ENCODE measurements around the gene HRH2.
A peak's percentile ranks its signal among the peaks of the same experiment; 100 is the strongest.

Gene HRH2

DNA sequence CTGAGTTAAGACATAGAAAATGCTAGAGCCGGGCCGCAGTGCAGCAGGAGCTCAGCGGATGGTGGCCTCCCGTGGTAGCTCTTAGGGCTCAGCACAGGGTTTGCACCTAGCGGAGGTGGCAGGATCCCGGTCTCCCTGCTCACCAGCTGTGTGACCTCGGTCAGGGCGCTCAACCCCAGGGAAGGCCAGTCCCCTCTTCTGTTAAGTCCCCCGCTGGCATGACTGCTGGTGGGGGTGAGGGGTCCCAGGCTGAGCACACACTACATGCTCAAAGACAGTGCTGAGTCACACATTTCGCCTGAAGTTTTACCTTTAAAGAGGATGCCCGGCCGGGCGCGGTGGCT lies 39.0 kb downstream of the HRH2 start:
- Histone ChIP-seq H3K9ac (ENCODE audit: low read length) (no peak overlapping the region), H2AFZ (ENCODE audit: low read depth, low read length) (0 out of 2 replicates have a peak overlapping the region, but pooled peaks have one; percentile 74), H3K9me3 (ENCODE audit: insufficient read depth, low read length) (no peaks in the 10 kb centered on the region), H4K20me1 (ENCODE audit: insufficient read depth, low read length) (no peaks in the 10 kb centered on the region), H3K27ac (ENCODE audit: low read length) (no peak overlapping the region), H3K4me1 (ENCODE audit: low read length) (no peaks in the 10 kb centered on the region), H3K27me3 (ENCODE audit: low read depth, low read length) (peaks cover 7% of the 10 kb centered on the region; the same call in 1 of the 2 replicates), H3K79me2 (ENCODE audit: low read length) (no peaks in the 10 kb centered on the region), H3K4me3 (ENCODE audit: low read length) (no peak overlapping the region), H3K36me3 (replicated peaks; ENCODE audit: low read depth, low read length) (no peaks in the 10 kb centered on the region), H3K4me2 (ENCODE audit: low read length) (no peak overlapping the region)
- TF ChIP-seq, protein P1, sequence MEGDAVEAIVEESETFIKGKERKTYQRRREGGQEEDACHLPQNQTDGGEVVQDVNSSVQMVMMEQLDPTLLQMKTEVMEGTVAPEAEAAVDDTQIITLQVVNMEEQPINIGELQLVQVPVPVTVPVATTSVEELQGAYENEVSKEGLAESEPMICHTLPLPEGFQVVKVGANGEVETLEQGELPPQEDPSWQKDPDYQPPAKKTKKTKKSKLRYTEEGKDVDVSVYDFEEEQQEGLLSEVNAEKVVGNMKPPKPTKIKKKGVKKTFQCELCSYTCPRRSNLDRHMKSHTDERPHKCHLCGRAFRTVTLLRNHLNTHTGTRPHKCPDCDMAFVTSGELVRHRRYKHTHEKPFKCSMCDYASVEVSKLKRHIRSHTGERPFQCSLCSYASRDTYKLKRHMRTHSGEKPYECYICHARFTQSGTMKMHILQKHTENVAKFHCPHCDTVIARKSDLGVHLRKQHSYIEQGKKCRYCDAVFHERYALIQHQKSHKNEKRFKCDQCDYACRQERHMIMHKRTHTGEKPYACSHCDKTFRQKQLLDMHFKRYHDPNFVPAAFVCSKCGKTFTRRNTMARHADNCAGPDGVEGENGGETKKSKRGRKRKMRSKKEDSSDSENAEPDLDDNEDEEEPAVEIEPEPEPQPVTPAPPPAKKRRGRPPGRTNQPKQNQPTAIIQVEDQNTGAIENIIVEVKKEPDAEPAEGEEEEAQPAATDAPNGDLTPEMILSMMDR (IDR thresholded peaks at IDR 0.05; ENCODE audit: low read depth, low read length): no peak
- no peak for TF ChIP-seq EZH2phosphoT487 (IDR thresholded peaks at IDR 0.05; ENCODE audit: low read depth)

- H3K4me3 ChIP-seq (ENCODE audit: low read length): no peak overlapping the region
- no peak overlapping the region for H3K9ac ChIP-seq (ENCODE audit: low read length)
- H3K27ac ChIP-seq (ENCODE audit: low read length): no peak overlapping the region
- no peak overlapping the region for H3K4me2 ChIP-seq (ENCODE audit: low read length)
- H3K27me3 ChIP-seq (ENCODE audit: low read depth, low read length): peaks cover 9% of the 10 kb centered on the region; the same call in 1 of the 2 replicates
- TF ChIP-seq, protein P1 (IDR thresholded peaks at IDR 0.05; ENCODE audit: low read depth, low read length): no peak
- no peak for TF ChIP-seq EZH2phosphoT487 (IDR thresholded peaks at IDR 0.05; ENCODE audit: low read depth)
- H2AFZ ChIP-seq (ENCODE audit: low read depth, low read length): no peak overlapping the region
- no peaks in the 10 kb centered on the region for H3K79me2 ChIP-seq (ENCODE audit: low read length)
- H4K20me1 ChIP-seq (ENCODE audit: insufficient read depth, low read length): no peaks in the 10 kb centered on the region
- H3K36me3 ChIP-seq (replicated peaks; ENCODE audit: low read depth, low read length): no peaks in the 10 kb centered on the region
- no peaks in the 10 kb centered on the region for H3K4me1 ChIP-seq (ENCODE audit: low read length)
- no peaks in the 10 kb centered on the region for H3K9me3 ChIP-seq (ENCODE audit: insufficient read depth, low read length)
Measured at GRCh38 chr5:175697846-175698245, 40.0 kb downstream of the HRH2 start.

- TF ChIP-seq EZH2phosphoT487 (IDR thresholded peaks at IDR 0.05; ENCODE audit: low read depth): no peak
- no peak overlapping the region for H3K27ac ChIP-seq (ENCODE audit: low read length)
- no peaks in the 10 kb centered on the region for H3K79me2 ChIP-seq (ENCODE audit: low read length)
- no peaks in the 10 kb centered on the region for H4K20me1 ChIP-seq (ENCODE audit: insufficient read depth, low read length)
- no peak overlapping the region for H3K9ac ChIP-seq (ENCODE audit: low read length)
- H3K9me3 ChIP-seq (ENCODE audit: insufficient read depth, low read length): no peaks in the 10 kb centered on the region
- H2AFZ ChIP-seq (ENCODE audit: low read depth, low read length): no peak overlapping the region
- H3K36me3 ChIP-seq (replicated peaks; ENCODE audit: low read depth, low read length): no peaks in the 10 kb centered on the region
- peaks cover 15% of the 10 kb centered on the region; the same call in 1 of the 2 replicates for H3K27me3 ChIP-seq (ENCODE audit: low read depth, low read length)
- no peak overlapping the region for H3K4me2 ChIP-seq (ENCODE audit: low read length)
- no peaks in the 10 kb centered on the region for H3K4me1 ChIP-seq (ENCODE audit: low read length)
- no peak overlapping the region for H3K4me3 ChIP-seq (ENCODE audit: low read length)
Measured at GRCh38 chr5:175698401-175699115, 40.7 kb downstream of the HRH2 start.

GRCh38 chr5:175700991-175701390 lies 43.1 kb downstream of the HRH2 start:
- H3K4me2 ChIP-seq (ENCODE audit: low read length): no peak overlapping the region
- no peak overlapping the region for H3K4me3 ChIP-seq (ENCODE audit: low read length)
- H2AFZ ChIP-seq (ENCODE audit: low read depth, low read length): no peak overlapping the region
- no peaks in the 10 kb centered on the region for H3K36me3 ChIP-seq (replicated peaks; ENCODE audit: low read depth, low read length)
- no peaks in the 10 kb centered on the region for H3K79me2 ChIP-seq (ENCODE audit: low read length)
- no peaks in the 10 kb centered on the region for H3K9me3 ChIP-seq (ENCODE audit: insufficient read depth, low read length)
- peaks cover 19% of the 10 kb centered on the region; the same call in 1 of the 2 replicates for H3K27me3 ChIP-seq (ENCODE audit: low read depth, low read length)
- no peak overlapping the region for H3K27ac ChIP-seq (ENCODE audit: low read length)
- no peaks in the 10 kb centered on the region for H3K4me1 ChIP-seq (ENCODE audit: low read length)
- H4K20me1 ChIP-seq (ENCODE audit: insufficient read depth, low read length): no peaks in the 10 kb centered on the region
- TF ChIP-seq EZH2phosphoT487 (IDR thresholded peaks at IDR 0.05; ENCODE audit: low read depth): no peak
- TF ChIP-seq, protein P1 (IDR thresholded peaks at IDR 0.05; ENCODE audit: low read depth, low read length): peak; percentile 52
- no peak overlapping the region for H3K9ac ChIP-seq (ENCODE audit: low read length)
